GM18520 (cell line): ENCODE data around the gene SKIC8.
A peak's percentile ranks its signal among the peaks of the same experiment; 100 is the strongest.

Experiments
- ATAC-seq: cut with Tn5 transposase; IDR thresholded peaks from one replicate; pipeline ENCODE4 v1.9.1; 2021; ENCODE audit not compliant: unreplicated experiment

SKIC8 gene

DNA sequence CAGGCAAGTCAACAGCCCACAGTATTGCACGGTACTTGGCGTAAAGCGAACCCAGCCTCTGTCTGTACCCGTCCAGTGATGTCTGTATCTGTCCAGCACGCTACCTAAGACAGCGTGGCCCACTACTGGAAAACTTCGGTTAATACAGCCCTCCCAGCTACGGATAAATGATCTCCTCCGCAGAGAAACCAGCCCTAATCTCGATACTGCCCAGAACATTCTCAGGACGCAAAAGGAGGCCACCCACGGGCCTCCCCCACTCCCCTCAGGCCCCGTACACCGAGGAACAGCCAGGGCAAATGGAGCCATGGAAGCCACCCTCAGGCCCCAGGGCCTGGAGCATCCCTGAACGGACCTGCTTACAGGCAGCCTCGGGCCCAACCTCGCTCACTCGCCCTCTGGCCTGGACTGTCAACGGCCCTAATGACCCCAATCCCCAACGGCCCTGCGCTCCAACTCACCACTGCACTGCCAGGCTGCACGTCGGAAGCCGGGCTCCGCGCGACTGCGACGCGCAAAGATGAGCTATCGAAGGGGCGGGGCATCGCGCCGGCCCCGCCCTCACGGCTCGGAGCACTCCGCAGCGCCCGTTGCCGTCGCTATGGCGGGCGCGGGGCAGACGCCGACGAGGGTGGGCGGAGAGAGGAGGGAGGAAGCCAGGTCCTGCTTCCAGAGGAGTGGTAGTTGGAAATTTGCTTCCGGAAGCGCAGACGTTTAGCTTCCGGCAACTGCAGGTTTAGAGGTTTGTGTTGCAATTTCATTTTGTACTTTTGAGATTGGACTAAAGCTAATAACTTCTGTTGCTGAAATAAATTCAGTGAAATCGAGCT is at the start of gene SKIC8:
TSS of gene SKIC8 (minus strand) at position 509 of the 830 bp plus-strand sequence. CDS start 3,923 bp downstream, outside the sequence.
- ATAC-seq: peak; percentile 72

DNA sequence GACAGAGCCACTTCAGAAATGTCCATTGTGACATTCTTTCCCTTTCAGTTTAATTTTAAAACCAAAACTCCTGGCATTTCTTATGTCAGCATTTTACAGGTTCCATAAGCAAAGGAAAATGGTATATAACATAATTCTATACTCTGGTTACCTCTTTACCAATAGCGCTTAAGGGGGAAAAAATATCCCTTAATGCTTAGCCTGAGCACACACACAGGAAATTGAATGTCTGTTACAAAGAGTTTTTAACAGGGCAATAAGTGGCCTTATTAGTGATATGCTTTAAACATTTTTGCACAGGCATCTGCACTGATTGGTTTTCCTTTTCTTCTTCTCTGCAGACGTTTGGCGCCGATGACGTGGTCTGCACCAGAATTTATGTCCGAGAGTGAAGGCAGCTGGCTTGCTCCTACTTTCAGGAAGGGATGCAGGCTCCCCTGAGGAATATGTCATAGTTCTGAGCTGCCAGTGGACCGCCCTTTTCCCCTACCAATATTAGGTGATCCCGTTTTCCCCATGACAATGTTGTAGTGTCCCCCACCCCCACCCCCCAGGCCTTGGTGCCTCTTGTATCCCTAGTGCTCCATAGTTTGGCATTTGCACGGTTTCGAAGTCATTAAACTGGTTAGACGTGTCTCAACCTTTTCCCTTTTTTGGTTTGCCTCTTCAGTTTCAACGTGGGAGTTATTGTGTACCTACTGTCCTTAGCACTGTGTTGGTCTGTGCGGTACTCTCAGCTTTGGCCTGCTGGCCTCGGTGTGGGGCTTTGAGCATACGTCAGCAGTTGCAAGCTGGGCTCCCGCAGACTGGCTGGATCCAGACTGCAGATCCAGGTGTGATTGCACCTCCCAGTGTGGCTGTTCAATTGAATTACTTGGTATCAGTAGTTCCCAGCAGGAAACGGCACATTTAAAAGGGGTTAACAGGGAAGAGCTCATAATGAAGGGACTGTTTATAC is 48.5 kb upstream of the SKIC8 start:
- ATAC-seq: no peak

DNA sequence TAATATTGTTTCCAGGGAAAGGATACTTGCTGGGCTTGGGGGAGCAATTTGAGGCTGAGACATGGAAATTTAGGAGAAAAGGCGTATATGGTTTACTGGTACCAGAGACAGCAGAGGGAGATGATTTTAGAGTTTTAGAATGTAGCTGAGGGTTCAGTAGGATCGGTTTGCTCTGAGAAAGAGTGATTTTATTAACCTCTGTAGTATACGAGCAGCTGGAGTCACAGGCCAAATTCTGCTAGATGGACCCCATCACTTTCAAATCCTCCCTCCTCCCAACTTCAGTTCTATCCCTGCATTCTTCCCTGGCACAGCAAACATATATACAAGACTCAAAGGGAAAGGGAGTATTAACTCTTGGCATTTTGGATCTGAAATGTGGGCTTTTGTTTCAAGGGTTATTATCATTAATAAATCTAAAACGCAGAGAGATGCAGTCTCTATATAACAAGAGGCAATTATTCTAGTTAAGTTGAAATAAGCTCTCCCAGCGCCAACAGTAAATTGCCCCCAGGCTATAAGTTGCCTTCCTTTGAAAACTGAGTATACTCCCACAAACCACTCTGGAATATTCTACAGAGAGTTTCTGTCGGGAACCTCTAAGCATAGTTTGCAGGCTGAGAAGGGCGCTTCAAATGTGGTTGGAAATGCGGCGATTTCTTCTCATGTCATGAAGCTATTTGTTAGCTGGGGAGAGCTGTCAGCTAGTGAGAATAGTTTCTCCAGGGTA is 46.2 kb upstream of the SKIC8 start:
- no peak for ATAC-seq

GRCh38 chr15:78343276-78344060 is 44.1 kb upstream of the SKIC8 start:
- no peak for ATAC-seq

- ATAC-seq: no peak
Measured at GRCh38 chr15:78342021-78342420, 42.6 kb upstream of the SKIC8 start.

DNA sequence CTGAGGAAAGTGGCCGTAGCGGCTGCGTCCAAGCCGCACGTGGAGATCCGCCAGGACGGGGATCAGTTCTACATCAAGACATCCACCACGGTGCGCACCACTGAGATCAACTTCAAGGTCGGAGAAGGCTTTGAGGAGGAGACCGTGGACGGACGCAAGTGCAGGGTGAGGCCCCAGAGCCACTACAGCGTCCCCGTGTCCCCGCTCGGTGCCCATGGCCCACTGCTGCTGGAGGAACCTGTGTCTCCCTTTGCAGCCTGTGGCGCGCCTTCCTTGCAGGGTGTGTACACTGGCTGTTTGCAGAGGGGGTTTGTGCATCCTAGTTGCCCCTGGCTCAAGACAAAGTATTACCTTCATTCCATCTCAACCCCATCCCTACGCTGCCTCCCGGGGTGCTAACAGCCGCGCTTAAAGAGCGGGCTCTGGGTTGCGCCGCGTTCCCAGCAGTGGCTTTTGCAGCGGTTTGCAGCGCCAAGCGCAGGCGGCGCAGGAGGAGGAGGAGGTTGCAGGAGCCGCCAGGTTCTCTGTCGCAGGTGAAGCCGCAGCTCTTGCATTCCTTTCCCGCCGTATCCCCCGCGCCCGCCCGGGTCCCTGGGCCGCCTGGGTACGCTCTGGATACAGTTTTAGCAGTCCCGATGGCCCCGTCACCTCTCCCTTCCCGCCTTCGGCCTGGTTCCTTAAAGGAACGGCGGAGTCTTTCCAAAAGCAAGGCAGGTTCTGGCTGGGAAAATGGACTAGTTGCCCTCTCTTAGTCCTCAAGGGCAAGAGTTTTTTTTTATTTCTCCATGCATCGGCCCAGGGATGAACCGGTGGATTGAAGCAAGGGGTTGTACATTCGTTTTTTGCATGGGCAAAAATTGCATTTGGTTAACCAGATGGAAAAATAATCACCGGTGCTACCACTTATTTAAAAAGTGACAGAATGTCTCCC is 41.9 kb upstream of the SKIC8 start:
- ATAC-seq: no peak

- no peak for ATAC-seq
Measured at GRCh38 chr15:78340231-78341056, 41.0 kb upstream of the SKIC8 start, which contains the start of gene CRABP1. CRABP1 (plus strand) TSS chr15:78340353; CDS start chr15:78340429, 76 bp downstream.

- ATAC-seq: no peak
Measured at GRCh38 chr15:78339559-78339958, 40.1 kb upstream of the SKIC8 start.

- ATAC-seq: no peak
Measured at GRCh38 chr15:78338781-78339180, 39.4 kb upstream of the SKIC8 start.

DNA sequence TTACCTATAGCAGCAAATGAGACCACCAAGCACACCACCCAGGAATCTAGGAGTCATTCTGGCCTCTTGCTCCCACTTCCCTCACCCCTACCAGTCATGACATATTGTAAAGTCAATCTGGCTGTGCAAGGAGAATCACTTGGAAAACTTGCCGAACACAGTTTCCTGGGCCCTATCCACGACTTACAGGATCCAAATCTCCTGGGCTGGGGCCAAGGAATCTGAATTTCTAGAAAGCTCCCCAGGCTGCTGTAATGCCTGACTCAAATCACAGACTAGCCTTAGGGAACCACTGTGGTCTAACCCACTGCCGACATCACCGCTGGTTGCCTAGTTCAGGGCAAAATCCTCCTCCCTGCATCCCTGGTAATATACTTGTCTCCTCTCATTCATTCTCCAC is 36.6 kb upstream of the SKIC8 start:
- ATAC-seq: no peak

GRCh38 chr15:78334845-78335244 is 35.4 kb upstream of the SKIC8 start:
- no peak for ATAC-seq

DNA sequence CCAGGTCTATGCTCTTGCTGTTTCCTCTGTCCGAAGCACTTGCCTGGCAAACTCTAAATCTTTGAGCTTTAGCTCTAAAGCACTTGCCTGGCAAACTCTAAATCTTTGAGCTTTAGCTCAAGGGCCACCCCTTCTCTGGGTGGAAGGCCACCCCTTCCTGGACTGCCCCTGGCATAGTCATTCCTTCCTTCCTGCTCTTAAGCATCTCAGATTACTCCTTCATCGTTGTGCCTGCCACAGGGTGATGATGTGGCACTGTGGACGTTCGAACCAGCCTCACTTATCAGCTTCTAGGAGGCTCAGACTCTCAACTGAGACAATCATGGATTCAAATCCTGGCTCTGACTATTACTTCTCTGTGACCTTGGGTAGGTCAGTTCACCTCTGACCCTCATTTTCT is 30.2 kb upstream of the SKIC8 start:
- no peak for ATAC-seq

GRCh38 chr15:78327466-78327865 is 28.1 kb upstream of the SKIC8 start:
- no peak for ATAC-seq

DNA sequence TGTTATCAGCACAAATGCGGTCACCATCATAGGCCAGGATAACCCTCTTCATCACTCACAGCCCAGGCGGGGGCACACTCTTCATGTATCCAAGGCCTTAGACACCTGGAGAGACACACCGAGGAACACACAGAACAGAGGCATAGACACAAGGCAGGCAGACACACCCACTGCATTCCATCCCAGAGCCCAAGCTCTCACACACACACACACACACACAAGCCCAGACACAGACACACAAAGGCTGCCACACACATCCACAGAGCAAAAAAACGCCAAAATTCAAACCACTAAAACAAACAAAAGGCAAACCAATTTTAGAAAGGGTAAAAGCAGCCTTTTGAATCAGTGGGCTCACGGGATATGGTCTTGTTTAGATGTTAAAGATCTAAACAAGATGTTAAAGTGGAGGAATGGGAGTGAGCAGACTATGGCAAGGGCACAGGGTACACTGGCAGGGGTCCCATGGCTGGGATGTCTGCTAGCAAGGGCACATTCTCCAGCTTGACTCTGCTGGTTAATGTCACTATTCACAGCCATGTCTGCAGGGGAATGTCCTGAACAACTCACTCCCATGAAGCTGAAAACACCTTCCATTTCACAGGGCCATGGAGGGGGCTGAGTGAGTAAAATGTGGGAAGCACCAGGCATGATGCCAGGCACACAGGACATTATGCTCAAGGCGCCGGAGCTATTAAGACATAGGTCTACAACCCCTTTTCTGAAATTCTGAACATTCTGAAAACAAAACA is 25.9 kb upstream of the SKIC8 start:
- ATAC-seq: no peak

DNA sequence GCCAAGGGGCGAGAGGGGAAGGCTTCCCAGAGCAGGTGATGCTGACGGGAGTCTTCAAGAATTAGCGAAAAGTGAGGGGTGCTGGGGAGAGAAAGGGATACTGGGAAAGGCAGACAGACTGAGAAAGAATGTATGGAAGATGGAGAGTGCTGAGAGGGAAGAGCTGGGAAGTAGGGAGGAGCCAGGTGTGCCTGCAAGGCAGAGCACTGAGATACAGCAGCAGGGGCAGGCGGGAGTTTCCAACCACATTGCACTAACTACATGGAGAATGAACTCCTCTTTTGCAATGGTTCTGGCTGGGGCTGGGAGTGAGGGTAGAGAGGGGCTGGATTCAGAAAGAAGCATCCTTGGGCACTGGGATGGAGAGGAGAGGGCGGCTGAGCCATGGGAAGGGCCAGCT is 24.7 kb upstream of the SKIC8 start:
- ATAC-seq: no peak

GRCh38 chr15:78323693-78324092 is 24.3 kb upstream of the SKIC8 start:
- no peak for ATAC-seq

DNA sequence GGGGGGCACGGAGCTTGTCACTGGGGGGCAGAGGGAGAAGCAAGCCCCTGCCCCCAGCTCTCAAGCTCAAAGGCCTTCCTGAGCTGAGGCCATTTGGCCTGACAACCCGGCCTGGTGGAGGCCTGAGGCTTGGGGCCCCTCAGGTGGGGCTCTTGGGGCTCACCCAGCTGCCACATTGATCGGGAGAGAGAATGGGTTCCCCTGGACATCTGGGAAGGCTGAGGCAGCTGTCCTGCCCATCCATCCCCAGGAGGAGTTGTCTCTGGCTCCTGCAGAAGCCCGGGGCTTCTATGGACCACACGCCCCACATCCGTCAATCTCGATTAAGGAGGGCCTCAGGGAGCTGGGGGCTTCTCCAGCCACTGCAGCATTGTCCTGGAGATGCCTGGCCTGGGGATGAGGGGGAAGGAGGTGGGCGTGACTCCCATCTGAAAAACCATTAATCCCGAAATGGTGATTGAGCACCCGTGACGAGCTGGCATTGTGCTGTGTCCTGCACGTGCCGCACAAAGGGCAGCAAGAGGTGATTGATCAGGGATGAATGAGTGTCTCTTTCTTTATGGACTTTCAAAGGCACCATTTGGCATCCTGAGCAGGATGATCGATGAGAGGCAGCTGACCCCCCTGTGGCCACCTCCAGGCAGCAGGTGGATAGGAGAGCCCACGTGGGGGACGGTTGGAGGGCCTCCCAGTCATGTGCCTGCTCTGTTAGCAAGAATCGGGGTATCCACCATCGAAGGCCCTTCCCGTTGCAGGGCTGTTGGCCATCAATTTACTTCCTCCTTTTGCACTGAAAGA is 23.5 kb upstream of the SKIC8 start:
- ATAC-seq: no peak
